Skin of body (tissue), 2 donors: ENCODE measurements around the gene APOM. TPM values are rescaled to one million over a fixed set of nuclear protein-coding genes. Genes with fewer than 3 reads are reported as not detected.

ENCODE experiments used
- DNase-seq: peaks from one replicate; lab custom pipeline; 2025; lab: John Stamatoyannopoulos, UW
- total RNA-seq: library from RNA; depleted of rRNA; stranded (reverse); fragments of >200 nt; gene quantifications from one replicate; pipeline ENCODE4 v1.2.3, GENCODE V29; 2014

APOM gene
- total RNA-seq, 1 donor from 2014 or later = 1.2 TPM

- peak; percentile 82 for DNase-seq
Observed at GRCh38 chr6:31680226-31681134, 24.8 kb downstream of the APOM start, which contains the start of gene LY6G5C. Gene LY6G5C (minus strand): TSS chr6:31681067. CDS start chr6:31680373, 694 bp downstream.

- no peak for DNase-seq
Observed at GRCh38 chr6:31681135-31681671, 25.5 kb downstream of the APOM start.

- DNase-seq = no peak
Observed at GRCh38 chr6:31683591-31683990, 27.9 kb downstream of the APOM start.

GRCh38 chr6:31686483-31686882 is 30.8 kb downstream of the APOM start:
- DNase-seq = no peak

- no peak for DNase-seq
Observed at GRCh38 chr6:31687321-31687720, 31.6 kb downstream of the APOM start.

- no peak for DNase-seq
Observed at GRCh38 chr6:31687860-31688693, 32.4 kb downstream of the APOM start.

- no peak for DNase-seq
Observed at GRCh38 chr6:31689249-31690110, 33.8 kb downstream of the APOM start.

- no peak for DNase-seq
Observed at GRCh38 chr6:31690231-31691077, 34.8 kb downstream of the APOM start.

- no peak for DNase-seq
Observed at GRCh38 chr6:31691078-31691463, 35.4 kb downstream of the APOM start.

GRCh38 chr6:31691564-31692108 is 35.9 kb downstream of the APOM start:
- DNase-seq = no peak

- no peak for DNase-seq
Observed at GRCh38 chr6:31692353-31692752, 36.7 kb downstream of the APOM start.

- no peak for DNase-seq
Observed at GRCh38 chr6:31692886-31693285, 37.2 kb downstream of the APOM start.

- no peak for DNase-seq
Observed at GRCh38 chr6:31693535-31693934, 37.8 kb downstream of the APOM start.

GRCh38 chr6:31697555-31697954 is 41.9 kb downstream of the APOM start:
- no peak for DNase-seq

GRCh38 chr6:31700740-31701401 is 45.2 kb downstream of the APOM start:
- no peak for DNase-seq

GRCh38 chr6:31701666-31702404 is 46.1 kb downstream of the APOM start:
- DNase-seq = no peak

- no peak for DNase-seq
Observed at GRCh38 chr6:31702405-31702818, 46.7 kb downstream of the APOM start.
